EL (cell line): ENCODE data around the gene MTFR1L.
"Not testable (repeated sequence)": the region's sequence is repeated elsewhere in the genome, so short reads cannot be mapped to it uniquely, and the experiment has no call there.

ENCODE experiments used
- DNase-seq: peaks from one replicate; pipeline ENCODE4 v3.0.0-alpha.2; 2016

MTFR1L gene

GRCh38 chr1:25829046-25829445 lies 9.3 kb downstream of the MTFR1L start:
- DNase-seq = no peak

- DNase-seq = no peak
These were observed 11.9 kb downstream of the MTFR1L start for GRCh38 chr1:25831569-25832196.

GRCh38 chr1:25832336-25833037 lies 12.7 kb downstream of the MTFR1L start:
- DNase-seq = peak; percentile 49

- no peak for DNase-seq
These were observed 13.4 kb downstream of the MTFR1L start for GRCh38 chr1:25833158-25833557.

- no peak for DNase-seq
These were observed 15.1 kb downstream of the MTFR1L start for GRCh38 chr1:25834894-25835293.

- DNase-seq = no peak
These were observed 16.9 kb downstream of the MTFR1L start for GRCh38 chr1:25836695-25837094.

- DNase-seq = no peak
These were observed 17.6 kb downstream of the MTFR1L start for GRCh38 chr1:25837262-25837875.

- DNase-seq = not testable (repeated sequence)
These were observed 20.1 kb downstream of the MTFR1L start for GRCh38 chr1:25839808-25840207.

GRCh38 chr1:25843483-25843882 lies 23.7 kb downstream of the MTFR1L start:
- DNase-seq = no peak

GRCh38 chr1:25844536-25845337 lies 25.0 kb downstream of the MTFR1L start:
- DNase-seq = no peak

- DNase-seq = no peak
These were observed 25.9 kb downstream of the MTFR1L start for GRCh38 chr1:25845664-25846063.

GRCh38 chr1:25847929-25848328 lies 28.2 kb downstream of the MTFR1L start:
- DNase-seq = no peak

- peak; percentile 21 for DNase-seq
These were observed 28.8 kb downstream of the MTFR1L start for GRCh38 chr1:25848531-25848930.

GRCh38 chr1:25854554-25854953 lies 34.8 kb downstream of the MTFR1L start:
- DNase-seq = no peak

GRCh38 chr1:25856856-25857255 lies 37.1 kb downstream of the MTFR1L start:
- DNase-seq = no peak

GRCh38 chr1:25858494-25858893 lies 38.7 kb downstream of the MTFR1L start:
- peak; percentile 23 for DNase-seq

GRCh38 chr1:25858906-25859789 lies 39.4 kb downstream of the MTFR1L start, which contains the start of gene AUNIP:
Gene AUNIP, minus strand, starts transcription at chr1:25859457. Its CDS starts 100 bp downstream, at chr1:25859357.
- DNase-seq = peak; percentile 91

GRCh38 chr1:25861316-25862286 lies 41.8 kb downstream of the MTFR1L start:
- no peak for DNase-seq

- DNase-seq = no peak
These were observed 43.2 kb downstream of the MTFR1L start for GRCh38 chr1:25862785-25863485.
